GM18519 (cell line): Measurements from ENCODE around the gene ANKRD34A.

Source experiments
- ATAC-seq: cut with Tn5 transposase; IDR thresholded peaks from one replicate; pipeline ENCODE4 v1.9.1; 2021; ENCODE audit warnings: mild to moderate bottlenecking, moderate library complexity; ENCODE audit not compliant: unreplicated experiment, low FRiP score

ANKRD34A gene

GRCh38 chr1:145974721-145975120 is 10.3 kb upstream of the ANKRD34A start:
- no peak for ATAC-seq

GRCh38 chr1:145972580-145972979 is 8.2 kb upstream of the ANKRD34A start:
- ATAC-seq: no peak

DNA sequence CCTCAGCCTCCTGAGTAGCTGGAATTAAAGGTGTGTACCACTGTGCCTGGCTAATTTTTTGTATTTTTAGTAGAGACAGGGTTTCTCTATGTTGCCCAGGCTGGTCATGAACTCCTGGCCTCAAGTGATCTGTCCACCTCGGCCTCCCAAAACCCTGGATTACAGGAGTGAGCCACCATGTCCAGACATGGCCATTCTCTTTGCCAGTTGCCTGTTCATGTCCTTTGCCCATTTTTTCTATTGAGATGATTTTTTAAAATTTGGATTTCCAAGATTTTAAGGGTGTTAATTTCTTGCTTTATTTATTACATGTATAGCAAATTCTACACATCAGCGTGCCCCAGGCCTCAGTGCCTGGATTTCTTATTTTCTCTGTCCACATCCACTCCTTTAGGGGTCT is 2.9 kb upstream of the ANKRD34A start:
- no peak for ATAC-seq

DNA sequence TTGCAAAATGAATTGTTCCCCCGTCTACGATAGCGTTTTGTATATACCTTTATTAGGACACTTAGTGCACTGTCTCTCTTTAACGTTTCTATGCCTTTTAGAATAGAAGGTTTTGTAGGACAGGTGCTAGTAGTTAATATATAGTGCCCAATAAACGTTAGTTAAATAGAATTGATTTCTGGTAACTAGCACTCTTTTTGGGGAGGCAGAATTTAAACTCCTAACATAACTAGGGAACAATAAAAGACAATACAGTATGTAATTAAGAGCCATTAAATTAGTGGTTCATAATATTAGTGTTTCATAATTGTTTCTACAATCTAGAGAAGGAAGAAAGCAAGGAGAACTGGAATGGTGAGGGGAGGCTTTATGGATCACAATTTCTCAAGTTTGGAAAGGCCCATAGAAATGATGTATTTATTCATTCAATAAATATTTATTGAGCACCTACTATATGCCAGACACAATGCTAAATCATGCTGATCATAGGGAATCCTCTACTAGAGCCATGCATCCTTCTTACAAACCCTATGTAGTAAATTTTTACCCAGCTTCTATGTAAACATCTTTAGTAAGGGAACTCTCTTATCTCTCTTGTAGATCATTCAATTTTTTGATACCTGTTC is 857 bp upstream of the ANKRD34A start:
- no peak for ATAC-seq

DNA sequence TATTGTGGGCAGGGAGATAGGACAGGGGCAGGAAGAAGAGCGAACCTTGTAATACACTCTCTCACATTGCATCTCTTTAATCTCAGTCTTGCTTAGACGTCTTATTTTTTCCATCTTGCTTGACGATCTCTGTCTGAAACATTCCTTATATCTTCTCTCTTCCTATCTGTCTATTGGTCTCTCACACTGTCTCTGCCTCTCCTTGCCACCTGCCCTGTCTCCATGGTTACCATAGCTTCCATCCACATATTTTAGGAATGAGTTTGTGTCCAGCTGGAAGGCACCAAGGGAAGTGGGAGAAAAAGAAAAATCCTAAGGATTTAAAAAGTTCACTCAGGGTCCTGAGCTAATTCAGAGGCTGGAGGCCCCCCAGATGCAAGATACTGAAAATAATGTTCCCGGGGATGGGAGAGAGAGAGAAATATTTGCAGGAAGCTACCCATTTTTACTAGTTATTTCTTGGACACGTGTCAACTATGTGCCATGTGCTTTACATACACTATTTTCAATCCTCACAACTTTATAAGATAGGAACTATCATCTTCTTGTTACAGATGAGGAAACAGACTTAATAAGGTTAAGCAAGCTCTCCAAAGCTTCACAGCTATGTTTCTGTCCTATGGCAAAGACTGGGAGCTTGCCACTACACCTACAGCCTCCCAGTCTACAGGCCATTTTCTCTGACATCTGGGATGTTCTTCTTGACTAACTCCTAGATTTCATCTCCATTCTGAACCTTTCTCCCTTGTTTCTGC is 933 bp downstream of the ANKRD34A start:
- ATAC-seq: no peak

GRCh38 chr1:145962157-145963102 is 1.9 kb downstream of the ANKRD34A start:
- ATAC-seq: no peak

GRCh38 chr1:145961425-145962156 is 2.8 kb downstream of the ANKRD34A start:
- ATAC-seq: no peak

DNA sequence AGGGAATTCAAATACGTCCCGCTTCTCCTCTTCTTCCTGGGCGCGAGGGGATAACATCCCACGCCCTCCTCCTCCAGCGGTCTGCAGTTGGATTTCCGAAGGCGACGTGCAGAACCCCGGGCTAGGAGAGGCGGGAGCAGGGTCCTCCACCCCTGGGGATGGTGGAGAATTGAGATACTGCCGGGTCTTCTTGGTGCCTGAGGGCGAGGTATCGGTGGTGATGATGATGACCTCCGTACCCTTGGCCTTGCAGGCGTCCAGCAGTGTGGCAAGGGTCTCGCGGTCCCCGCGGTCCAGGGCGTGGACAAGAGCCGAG is 3.3 kb downstream of the ANKRD34A start:
- no peak for ATAC-seq

DNA sequence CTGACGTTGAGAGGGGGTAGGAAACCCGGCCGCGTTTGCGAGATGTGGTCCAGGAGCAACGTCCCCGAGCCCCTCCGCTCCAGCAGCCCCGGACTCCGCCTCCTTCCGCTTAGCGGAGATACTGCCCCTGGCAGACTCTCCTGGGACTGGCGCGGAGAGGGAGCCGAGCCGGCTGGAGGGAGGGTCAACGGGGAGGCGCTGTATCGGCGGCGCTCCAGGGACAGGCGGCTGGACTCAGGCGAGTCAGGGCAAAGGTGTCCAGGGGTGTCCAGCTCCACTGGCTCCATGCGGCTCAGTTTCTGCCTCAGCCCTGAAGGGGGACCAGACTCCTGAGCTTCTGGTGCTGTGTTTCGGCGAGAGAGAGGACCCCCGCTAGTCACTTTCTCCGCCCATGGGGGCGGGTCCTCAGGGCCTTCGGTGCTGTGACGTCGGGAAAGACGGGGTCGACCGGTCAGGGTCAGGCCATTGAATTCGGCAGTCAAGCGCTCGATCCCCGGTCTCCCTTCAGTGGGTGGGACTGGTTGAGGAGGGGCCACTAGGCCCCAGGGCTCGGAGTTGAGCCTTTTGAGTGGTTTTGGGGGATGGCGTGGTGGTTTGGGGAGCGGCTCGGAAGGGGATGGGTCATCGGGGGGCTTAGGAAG is 3.8 kb downstream of the ANKRD34A start:
- no peak for ATAC-seq

GRCh38 chr1:145959957-145960467 is 4.4 kb downstream of the ANKRD34A start:
- no peak for ATAC-seq

- ATAC-seq: no peak
These were observed 5.0 kb downstream of the ANKRD34A start for GRCh38 chr1:145959333-145959732.

DNA sequence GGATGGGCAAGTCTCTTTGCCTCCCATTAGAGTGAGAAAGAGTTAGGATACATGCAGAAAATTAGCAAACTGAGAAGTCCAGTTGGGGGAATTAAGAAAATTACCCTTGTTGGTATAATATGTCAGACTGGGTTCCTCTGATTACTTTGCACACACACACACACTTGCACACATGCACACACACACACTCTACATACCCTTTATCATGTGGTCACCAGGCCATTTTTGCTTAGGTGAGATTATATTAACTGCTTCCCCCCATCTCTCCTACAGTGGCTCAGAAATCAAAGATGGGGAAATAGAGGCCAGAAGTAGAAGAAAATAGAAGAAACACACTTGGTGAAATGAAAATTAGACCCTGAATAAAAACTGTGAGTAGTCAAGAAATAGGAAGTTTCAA is 5.6 kb downstream of the ANKRD34A start:
- ATAC-seq: no peak

DNA sequence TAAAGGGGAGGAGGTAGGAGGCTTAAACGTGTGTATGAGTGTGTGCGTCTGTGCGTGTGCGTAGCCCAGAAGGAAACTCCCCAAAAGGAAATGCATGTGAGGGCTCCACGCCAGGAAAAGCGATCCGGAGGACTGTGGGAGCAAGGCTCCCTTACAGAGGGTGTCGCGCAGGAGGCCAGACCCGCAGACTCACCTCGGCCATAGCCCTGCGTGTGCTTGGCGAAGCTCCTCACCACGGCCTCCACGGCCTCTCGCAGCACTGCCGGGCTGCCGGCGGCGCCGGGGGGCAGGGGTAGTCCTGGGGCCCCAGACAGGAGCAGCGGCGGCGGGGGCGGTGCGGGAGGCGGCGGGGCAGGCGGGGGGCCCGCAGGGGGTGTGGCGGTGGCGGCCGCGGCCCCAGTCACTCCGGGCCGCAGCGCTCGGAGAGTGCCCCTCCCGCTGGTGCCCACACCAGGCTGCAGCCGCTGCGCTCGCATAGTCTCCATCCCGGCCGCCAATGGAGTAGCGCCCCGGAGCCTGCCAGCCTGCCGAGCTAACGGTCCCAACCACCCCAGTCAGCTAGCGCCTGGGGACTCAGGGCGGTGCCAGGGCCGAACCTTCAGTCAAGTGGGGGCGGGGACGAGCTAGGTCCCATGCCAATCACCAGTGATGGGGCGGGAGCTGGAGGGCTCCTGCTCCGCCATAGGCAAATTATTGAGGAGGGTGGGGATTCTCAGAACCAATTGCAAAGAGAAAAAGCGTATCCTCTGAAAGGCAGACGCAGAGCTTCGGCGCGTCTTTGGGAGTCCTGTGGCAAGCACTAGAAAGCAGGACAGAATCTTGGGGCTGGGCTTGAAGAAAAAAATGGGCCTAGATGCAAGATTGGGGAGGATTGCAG is 6.7 kb downstream of the ANKRD34A start, which contains the start of gene LIX1L:
LIX1L (minus strand) TSS at position 575 of the 877 bp plus-strand sequence; CDS start at position 485, 90 bp downstream.
- ATAC-seq: peak; percentile 61

- ATAC-seq: no peak
These were observed 7.5 kb downstream of the ANKRD34A start for GRCh38 chr1:145956781-145957442.

GRCh38 chr1:145956361-145956760 is 8.0 kb downstream of the ANKRD34A start:
- no peak for ATAC-seq

DNA sequence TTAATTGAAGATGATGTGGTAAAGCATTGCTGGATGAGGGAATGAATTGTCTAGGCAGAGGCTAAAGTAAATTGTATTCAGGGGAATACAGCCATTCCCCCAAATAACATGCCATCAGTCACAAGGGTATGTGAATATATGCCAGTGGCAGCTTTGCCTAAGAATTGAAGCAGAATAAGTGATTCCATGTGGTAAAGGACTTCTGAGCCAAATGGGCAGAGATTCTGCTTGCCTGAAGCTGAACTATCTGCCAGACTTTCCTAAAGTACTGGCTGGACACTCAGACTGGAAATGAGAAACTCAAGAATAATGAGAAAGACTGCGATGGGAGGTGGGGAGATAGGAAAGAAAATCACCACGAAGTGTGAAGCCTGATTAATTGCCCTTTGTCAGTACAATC is 8.9 kb downstream of the ANKRD34A start:
- no peak for ATAC-seq

GRCh38 chr1:145953861-145954260 is 10.5 kb downstream of the ANKRD34A start:
- ATAC-seq: no peak

- no peak for ATAC-seq
These were observed 11.5 kb downstream of the ANKRD34A start for GRCh38 chr1:145952903-145953302.
